NCI-H524 (cell line): ENCODE results near the gene ZNF536.
"Not testable (repeated sequence)": the region's sequence is repeated elsewhere in the genome, so short reads cannot be mapped to it uniquely, and the experiment has no call there.

Source experiments
- DNase-seq, 2 experiments: peaks; one replicate each; lab custom pipeline; 2025; lab: John Stamatoyannopoulos, UW

The ZNF536 gene

GRCh38 chr19:30419568-30420180, 47.5 kb downstream of the ZNF536 start:
- no peak for DNase-seq

- DNase-seq = no peak
These were observed 48.1 kb downstream of the ZNF536 start for GRCh38 chr19:30420316-30420715.

- DNase-seq = no peak
These were observed 48.7 kb downstream of the ZNF536 start for GRCh38 chr19:30420881-30421280.

GRCh38 chr19:30421571-30421970, 49.4 kb downstream of the ZNF536 start:
- DNase-seq = no peak

- DNase-seq = no peak
These were observed 51.3 kb downstream of the ZNF536 start for GRCh38 chr19:30423481-30423880.

- DNase-seq = no peak
These were observed 54.0 kb downstream of the ZNF536 start for GRCh38 chr19:30425885-30426838.

- DNase-seq = no peak
These were observed 54.7 kb downstream of the ZNF536 start for GRCh38 chr19:30426864-30427263.

GRCh38 chr19:30428092-30428680, 56.0 kb downstream of the ZNF536 start:
- no peak for DNase-seq

GRCh38 chr19:30428844-30429243, 56.7 kb downstream of the ZNF536 start:
- no peak for DNase-seq

GRCh38 chr19:30430206-30430734, 58.1 kb downstream of the ZNF536 start:
- no peak for DNase-seq

- DNase-seq = no peak
These were observed 59.4 kb downstream of the ZNF536 start for GRCh38 chr19:30431591-30431990.

GRCh38 chr19:30434797-30435594, 62.8 kb downstream of the ZNF536 start:
- DNase-seq = no peak

- no peak for DNase-seq
These were observed 65.7 kb downstream of the ZNF536 start for GRCh38 chr19:30437869-30438268.

GRCh38 chr19:30439310-30439709, 67.1 kb downstream of the ZNF536 start:
- no peak for DNase-seq

GRCh38 chr19:30441011-30441410, 68.8 kb downstream of the ZNF536 start:
- DNase-seq = no peak

- no peak for DNase-seq
These were observed 70.5 kb downstream of the ZNF536 start for GRCh38 chr19:30442674-30443073.

GRCh38 chr19:30443531-30444252, 71.5 kb downstream of the ZNF536 start:
- no peak for DNase-seq

- no peak for DNase-seq
These were observed 72.1 kb downstream of the ZNF536 start for GRCh38 chr19:30444253-30444671.

GRCh38 chr19:30444686-30445232, 72.6 kb downstream of the ZNF536 start:
- no peak for DNase-seq

- no peak for DNase-seq
These were observed 73.2 kb downstream of the ZNF536 start for GRCh38 chr19:30445385-30445784.

GRCh38 chr19:30446120-30446519, 73.9 kb downstream of the ZNF536 start:
- not testable (repeated sequence) for DNase-seq
